Testis (tissue), 3 donors: ENCODE measurements around the gene NME9. TPM values are rescaled to one million over a fixed set of nuclear protein-coding genes. Genes with fewer than 3 reads are reported as not detected.

Experiments
- DNase-seq: peaks from one replicate; pipeline ENCODE4 v3.0.0-alpha.2; 2019
- H3K27ac ChIP-seq, 2 donors: fragments of 200-600 bp; sonication (generic); one replicate each; pipeline ENCODE4 v1.5.1; 2019
- H3K27me3 ChIP-seq: fragments of 200-600 bp; sonication (generic); one replicate; pipeline ENCODE4 v1.5.1; 2019
- H3K36me3 ChIP-seq: fragments of 200-600 bp; sonication (generic); one replicate; pipeline ENCODE4 v1.5.1; 2017; ENCODE audit warnings: low read depth; ENCODE audit errors: missing control alignments
- H3K4me1 ChIP-seq: fragments of 200-600 bp; sonication (generic); one replicate; pipeline ENCODE4 v1.5.1; 2019
- H3K4me3 ChIP-seq, 2 donors: fragments of 200-600 bp; sonication (generic); one replicate each; pipeline ENCODE4 v1.5.1; 2017 to 2019
- H3K9me3 ChIP-seq: fragments of 200-600 bp; sonication (generic); one replicate; pipeline ENCODE4 v1.5.1; 2017
- CTCF ChIP-seq, 3 experiments: fragments of 450-650 bp in 2 of 3; fragments of 200-600 bp in 1 of 3; sonication (generic) in 1 of 3; IDR thresholded peaks; one replicate each; pipeline ENCODE4 v1.5.1; 2016 to 2019; ENCODE audit warnings: antibody characterized with exemption in 3 of 3, mild to moderate bottlenecking in 2 of 3, moderate library complexity in 1 of 3
- POLR2A ChIP-seq: fragments of 450-650 bp; IDR thresholded peaks from one replicate; pipeline ENCODE4 v1.6.1; 2017; ENCODE audit warnings: antibody characterized with exemption, mild to moderate bottlenecking, moderate library complexity
- WGBS, 2 donors: methylation state at CpG; one replicate each; pipeline ENCODE4 v1.1.5; 2018; 5-methylcytosine and 5-hydroxymethylcytosine counted together
- intact Hi-C: fragments of 100-400 bp; cut with DNase I; formaldehyde crosslinking; loops from one replicate; pipeline ENCODE4 v1.15.1; 2023; ENCODE audit warnings: low total_unique reads
- polyA plus RNA-seq: library from polyadenylated mRNA; stranded (reverse); fragments of 350-450 nt; fragmentation: Illumina TruSeq; extraction: RNeasy Lipid Tissue Mini Kit (QIAGEN cat#74804); gene quantifications from one replicate; pipeline ENCODE4 v1.2.3, GENCODE V29; 2014; ENCODE audit warnings: low read depth, low replicate concordance; ENCODE audit not compliant: insufficient read depth
- total RNA-seq, 2 donors: library from RNA; depleted of rRNA; stranded (reverse); fragments of >200 nt; gene quantifications; one replicate each; pipeline ENCODE4 v1.2.3, GENCODE V29; 2016

NME9 gene
- total and polyA plus RNA-seq, 3 donors from 2014 or later: 3.2 to 11.5 (median 8.0) TPM

- no peaks in the 10 kb centered on the region for H3K9me3 ChIP-seq
- DNase-seq: peak; percentile 27
- intact Hi-C loops: no loop called here
- no peak for TF ChIP-seq POLR2A
- no peak for TF ChIP-seq CTCF (IDR thresholded peaks at IDR 0.05)
- H3K4me3 ChIP-seq: no peak overlapping the region
- no peaks in the 10 kb centered on the region for H3K27me3 ChIP-seq
- no peaks in the 10 kb centered on the region for H3K36me3 ChIP-seq
- 57 to 84% methylated on average over 5 of the region's 5 CpGs for WGBS, 2 donors
- H3K4me1 ChIP-seq: peaks cover 12% of the 10 kb centered on the region
- peak overlapping the region in 1 of 2 donors; percentile 45 for H3K27ac ChIP-seq
Measured at GRCh38 chr3:138338811-138339210, 9.2 kb upstream of the NME9 start.

- 57 to 62% methylated on average over 5 of the region's 5 CpGs for WGBS, 2 donors
Measured at GRCh38 chr3:138338244-138338643, 8.6 kb upstream of the NME9 start.

GRCh38 chr3:138336454-138336999 lies 6.9 kb upstream of the NME9 start:
- Histone ChIP-seq H3K4me3 (no peak overlapping the region), H3K27me3 (no peaks in the 10 kb centered on the region), H3K36me3 (no peaks in the 10 kb centered on the region), H3K27ac (no peak overlapping the region), H3K9me3 (no peaks in the 10 kb centered on the region), H3K4me1 (peaks cover 12% of the 10 kb centered on the region)
- intact Hi-C loops: no loop called here
- WGBS, 2 donors: 86 to 92% methylated on average over 4 of the region's 4 CpGs
- TF ChIP-seq CTCF (IDR thresholded peaks at IDR 0.05): no peak
- no peak for TF ChIP-seq POLR2A
- DNase-seq: no peak

More at GRCh38 chr3:138338244-138338643, 8.6 kb upstream of the NME9 start:
- H3K4me1 ChIP-seq: peaks cover 12% of the 10 kb centered on the region
- DNase-seq: peak; percentile 50
- peak overlapping the region in 1 of 2 donors; percentile 45 for H3K27ac ChIP-seq
- no peaks in the 10 kb centered on the region for H3K9me3 ChIP-seq
- intact Hi-C loops: no loop called here
- no peaks in the 10 kb centered on the region for H3K36me3 ChIP-seq
- H3K27me3 ChIP-seq: no peaks in the 10 kb centered on the region
- no peak overlapping the region for H3K4me3 ChIP-seq
- TF ChIP-seq POLR2A: no peak
- no peak for TF ChIP-seq CTCF (IDR thresholded peaks at IDR 0.05)

GRCh38 chr3:138334608-138335007 lies 5.0 kb upstream of the NME9 start:
- no peak for DNase-seq
- Histone ChIP-seq H3K36me3 (no peaks in the 10 kb centered on the region), H3K27ac (no peak overlapping the region), H3K9me3 (no peaks in the 10 kb centered on the region), H3K4me3 (no peak overlapping the region), H3K27me3 (no peaks in the 10 kb centered on the region), H3K4me1 (peaks cover 12% of the 10 kb centered on the region)
- no peak for TF ChIP-seq POLR2A
- no peak for TF ChIP-seq CTCF (IDR thresholded peaks at IDR 0.05)
- WGBS, 2 donors: 71 to 74% methylated on average over 4 of the region's 4 CpGs
- intact Hi-C loops: no loop called here

GRCh38 chr3:138332472-138333073 lies 2.9 kb upstream of the NME9 start:
- Histone ChIP-seq H3K4me3 (no peak overlapping the region), H3K27me3 (no peaks in the 10 kb centered on the region), H3K36me3 (no peaks in the 10 kb centered on the region), H3K27ac (no peak overlapping the region), H3K9me3 (no peaks in the 10 kb centered on the region), H3K4me1 (no peaks in the 10 kb centered on the region)
- TF ChIP-seq CTCF (IDR thresholded peaks at IDR 0.05) (peak; percentile 52 to 62 (median 59)), POLR2A (no peak)
- intact Hi-C loops: no loop called here
- DNase-seq: no peak
- WGBS, 2 donors: 31 to 42% methylated on average over 4 of the region's 4 CpGs
